Smooth muscle cell (in vitro differentiated cells): ENCODE data around the gene QKI. TPM values are rescaled to one million over a fixed set of nuclear protein-coding genes. Genes with fewer than 3 reads are reported as not detected.

Experiments
- DNase-seq: peaks from one replicate; lab custom pipeline; 2025; ENCODE audit not compliant: unreplicated experiment; lab: John Stamatoyannopoulos, UW
- H2AFZ ChIP-seq: fragments of 200-600 bp; sonication (generic); 2 replicates; pipeline ENCODE4 v1.6.0; 2016; ENCODE audit warnings: antibody characterized with exemption, low read depth, mild to moderate bottlenecking
- H3F3A ChIP-seq: fragments of 200-600 bp; sonication (generic); 2 replicates; pipeline ENCODE4 v1.6.0; 2017; ENCODE audit warnings: antibody characterized with exemption, low read depth
- H3K27ac ChIP-seq: fragments of 200-600 bp; sonication (generic); 2 replicates; pipeline ENCODE4 v1.5.1; 2016; ENCODE audit warnings: low read depth, mild to moderate bottlenecking
- H3K27me3 ChIP-seq: fragments of 200-600 bp; sonication (generic); 2 replicates; pipeline ENCODE4 v1.6.1; 2016; ENCODE audit warnings: low read depth, mild to moderate bottlenecking
- H3K36me3 ChIP-seq: fragments of 200-600 bp; sonication (generic); 2 replicates; pipeline ENCODE4 v1.5.1; 2016; ENCODE audit warnings: low read depth
- H3K4me1 ChIP-seq: fragments of 200-600 bp; sonication (generic); 2 replicates; pipeline ENCODE4 v1.5.1; 2016; ENCODE audit warnings: low read depth
- H3K4me2 ChIP-seq: fragments of 200-600 bp; sonication (generic); 2 replicates; pipeline ENCODE4 v1.6.0; 2016; ENCODE audit warnings: mild to moderate bottlenecking
- H3K4me3 ChIP-seq: fragments of 200-600 bp; sonication (generic); 2 replicates; pipeline ENCODE4 v1.5.1; 2016; ENCODE audit warnings: mild to moderate bottlenecking
- H3K79me2 ChIP-seq: fragments of 200-600 bp; sonication (generic); 2 replicates; pipeline ENCODE4 v1.6.0; 2016; ENCODE audit warnings: low read depth, mild to moderate bottlenecking
- H3K9ac ChIP-seq: fragments of 200-600 bp; sonication (generic); 2 replicates; pipeline ENCODE4 v1.6.0; 2016; ENCODE audit warnings: low read depth
- H3K9me3 ChIP-seq: fragments of 200-600 bp; sonication (generic); replicated peaks from 2 replicates; pipeline ENCODE4 v1.5.1; 2016; ENCODE audit warnings: low read depth
- H4K20me1 ChIP-seq: fragments of 200-600 bp; sonication (generic); 2 replicates; pipeline ENCODE4 v1.6.0; 2016; ENCODE audit warnings: low read depth
- WGBS: methylation state at CpG from one replicate; pipeline ENCODE4 v1.1.7; 2016; ENCODE audit warnings: low lambda C conversion rate; 5-methylcytosine and 5-hydroxymethylcytosine counted together
- polyA plus RNA-seq: library from polyadenylated mRNA; unstranded; fragments of >200 nt; fragmentation: Nextera tagmentation; extraction: Ambion mirVana; gene quantifications from 2 replicates; pipeline ENCODE4 v1.2.1, GENCODE V29; 2016
- total RNA-seq: library from RNA; depleted of rRNA; stranded (reverse); fragments of >200 nt; gene quantifications from 2 replicates; pipeline ENCODE4 v1.2.3, GENCODE V29; 2014
- TF ChIP-seq, protein P1 (sequence below): fragments of 200-600 bp; sonication (generic); IDR thresholded peaks from 2 replicates; pipeline ENCODE4 v1.5.1; 2017; ENCODE audit warnings: borderline replicate concordance, mild to moderate bottlenecking, antibody characterized with exemption; ENCODE audit not compliant: insufficient read depth, poor library complexity, severe bottlenecking

The QKI gene
- total and polyA plus RNA-seq, 2 experiments from 2014 or later, result 65.1 to 162 TPM

DNA sequence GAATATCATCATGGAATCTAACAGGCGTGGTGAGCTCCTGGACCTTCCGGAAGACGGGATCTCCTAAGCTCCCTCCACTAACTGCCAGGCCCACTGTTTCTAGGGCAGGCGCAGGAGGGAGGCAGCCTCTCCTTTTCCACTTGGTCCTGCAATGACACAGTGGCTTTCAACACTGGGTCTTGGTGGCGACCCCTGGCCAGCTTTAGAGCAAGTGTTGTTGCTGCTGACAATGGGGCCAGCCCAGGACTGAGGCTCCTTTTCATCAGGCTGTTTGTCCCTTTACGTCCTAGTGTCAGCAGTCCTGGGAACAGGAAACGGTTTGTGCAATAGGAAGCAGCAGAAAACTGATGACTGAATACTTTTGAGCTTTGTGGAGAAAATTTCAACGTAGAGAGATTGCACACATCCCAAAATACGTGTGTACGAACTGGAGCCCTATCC lies 9.7 kb upstream of the QKI start:
- no peak for DNase-seq
- Histone ChIP-seq H3K36me3 (no peaks in the 10 kb centered on the region), H3K79me2 (no peaks in the 10 kb centered on the region), H3K27me3 (no peaks in the 10 kb centered on the region), H3K9me3 (no peaks in the 10 kb centered on the region), H3K4me1 (no peaks in the 10 kb centered on the region), H3K9ac (no peak overlapping the region), H2AFZ (no peak overlapping the region), H3K27ac (no peak overlapping the region), H3F3A (no peaks in the 10 kb centered on the region), H4K20me1 (no peaks in the 10 kb centered on the region), H3K4me2 (peak overlapping the region; percentile 28), H3K4me3 (no peak overlapping the region)
- 79% methylated on average over 10 of the region's 10 CpGs for WGBS
- TF ChIP-seq, protein P1, sequence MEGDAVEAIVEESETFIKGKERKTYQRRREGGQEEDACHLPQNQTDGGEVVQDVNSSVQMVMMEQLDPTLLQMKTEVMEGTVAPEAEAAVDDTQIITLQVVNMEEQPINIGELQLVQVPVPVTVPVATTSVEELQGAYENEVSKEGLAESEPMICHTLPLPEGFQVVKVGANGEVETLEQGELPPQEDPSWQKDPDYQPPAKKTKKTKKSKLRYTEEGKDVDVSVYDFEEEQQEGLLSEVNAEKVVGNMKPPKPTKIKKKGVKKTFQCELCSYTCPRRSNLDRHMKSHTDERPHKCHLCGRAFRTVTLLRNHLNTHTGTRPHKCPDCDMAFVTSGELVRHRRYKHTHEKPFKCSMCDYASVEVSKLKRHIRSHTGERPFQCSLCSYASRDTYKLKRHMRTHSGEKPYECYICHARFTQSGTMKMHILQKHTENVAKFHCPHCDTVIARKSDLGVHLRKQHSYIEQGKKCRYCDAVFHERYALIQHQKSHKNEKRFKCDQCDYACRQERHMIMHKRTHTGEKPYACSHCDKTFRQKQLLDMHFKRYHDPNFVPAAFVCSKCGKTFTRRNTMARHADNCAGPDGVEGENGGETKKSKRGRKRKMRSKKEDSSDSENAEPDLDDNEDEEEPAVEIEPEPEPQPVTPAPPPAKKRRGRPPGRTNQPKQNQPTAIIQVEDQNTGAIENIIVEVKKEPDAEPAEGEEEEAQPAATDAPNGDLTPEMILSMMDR, result no peak

GRCh38 chr6:163405412-163406309 lies 8.9 kb upstream of the QKI start:
- H3K27me3 ChIP-seq, result no peaks in the 10 kb centered on the region
- H2AFZ ChIP-seq, result peak overlapping the region; percentile 54
- peak overlapping the region; percentile 71 for H3K4me2 ChIP-seq
- H3K9ac ChIP-seq, result no peak overlapping the region
- no peaks in the 10 kb centered on the region for H3K9me3 ChIP-seq
- no peaks in the 10 kb centered on the region for H3K4me1 ChIP-seq
- H3K27ac ChIP-seq, result peak overlapping the region; percentile 14
- peak overlapping the region; percentile 9 for H3K4me3 ChIP-seq
- no peaks in the 10 kb centered on the region for H3K79me2 ChIP-seq
- no peak for DNase-seq
- WGBS, result 72% methylated on average over 18 of the region's 18 CpGs
- H3K36me3 ChIP-seq, result no peaks in the 10 kb centered on the region
- no peaks in the 10 kb centered on the region for H3F3A ChIP-seq
- H4K20me1 ChIP-seq, result no peaks in the 10 kb centered on the region
- TF ChIP-seq, protein P1, result no peak

GRCh38 chr6:163406366-163406765 lies 8.2 kb upstream of the QKI start:
- Histone ChIP-seq H3K9me3 (no peaks in the 10 kb centered on the region), H3K79me2 (no peaks in the 10 kb centered on the region), H3K4me3 (peak overlapping the region; percentile 9), H4K20me1 (no peaks in the 10 kb centered on the region), H3F3A (no peaks in the 10 kb centered on the region), H3K36me3 (no peaks in the 10 kb centered on the region), H2AFZ (peak overlapping the region; percentile 54), H3K4me1 (no peaks in the 10 kb centered on the region), H3K9ac (no peak overlapping the region), H3K27me3 (no peaks in the 10 kb centered on the region), H3K27ac (peak overlapping the region; percentile 7), H3K4me2 (peak overlapping the region; percentile 71)
- TF ChIP-seq, protein P1, result no peak
- WGBS, result 84% methylated on average over 1 of the region's 1 CpG
- DNase-seq, result no peak
